Coronary artery (tissue), 2 donors: ENCODE data around the gene NUP160.
"Not testable (repeated sequence)": the region's sequence is repeated elsewhere in the genome, so short reads cannot be mapped to it uniquely, and the experiment has no call there.

ENCODE experiments used
- DNase-seq: peaks from one replicate; pipeline ENCODE4 v3.0.0-alpha.2; 2017; ENCODE audit warnings: low spot score
- H3K27ac ChIP-seq, 2 donors: fragments of 200-600 bp; sonication (generic); one replicate each; pipeline ENCODE4 v1.5.1; 2016 to 2019
- H3K4me3 ChIP-seq: fragments of 200-600 bp; sonication (generic); 2 replicates; pipeline ENCODE4 v1.5.1; 2016; ENCODE audit warnings: mild to moderate bottlenecking, moderate library complexity
- CTCF ChIP-seq: fragments of 200-600 bp; sonication (generic); IDR thresholded peaks from one replicate; pipeline ENCODE4 v1.5.1; 2019; ENCODE audit warnings: antibody characterized with exemption

The NUP160 gene

GRCh38 chr11:47786373-47786772 is 61.8 kb downstream of the NUP160 start:
- no peak overlapping the region for H3K4me3 ChIP-seq
- no peak for TF ChIP-seq CTCF
- no peak for DNase-seq
- H3K27ac ChIP-seq, result no peak overlapping the region

- Histone ChIP-seq H3K27ac (no peak overlapping the region), H3K4me3 (no peak overlapping the region)
- TF ChIP-seq CTCF, result no peak
- no peak for DNase-seq
Observed at GRCh38 chr11:47784785-47785381, 63.3 kb downstream of the NUP160 start.

- TF ChIP-seq CTCF, result no peak
- no peak overlapping the region for H3K4me3 ChIP-seq
- H3K27ac ChIP-seq, result no peak overlapping the region
- DNase-seq, result no peak
Observed at GRCh38 chr11:47783087-47783610, 65.0 kb downstream of the NUP160 start.

GRCh38 chr11:47778878-47779483 is 69.2 kb downstream of the NUP160 start:
- no peak for DNase-seq
- no peak for TF ChIP-seq CTCF
- Histone ChIP-seq H3K4me3 (no peak overlapping the region), H3K27ac (no peak overlapping the region)

- Histone ChIP-seq H3K27ac (no peak overlapping the region), H3K4me3 (no peak overlapping the region)
- no peak for DNase-seq
- TF ChIP-seq CTCF, result no peak
Observed at GRCh38 chr11:47775240-47775869, 72.8 kb downstream of the NUP160 start.

GRCh38 chr11:47773882-47774281 is 74.3 kb downstream of the NUP160 start:
- DNase-seq, result no peak
- no peak overlapping the region for H3K4me3 ChIP-seq
- H3K27ac ChIP-seq, result no peak overlapping the region
- no peak for TF ChIP-seq CTCF

- H3K4me3 ChIP-seq, H3K27ac ChIP-seq, DNase-seq: not testable (repeated sequence)
Observed at GRCh38 chr11:47769556-47769955, 78.6 kb downstream of the NUP160 start.
